ENCODE results near the gene TMEM161A.
"Not testable (repeated sequence)": the region's sequence is repeated elsewhere in the genome, so short reads cannot be mapped to it uniquely, and the experiment has no call there.

Gene TMEM161A

GRCh38 chr19:19137556-19138108, 646 bp downstream of the TMEM161A start:
- Histone ChIP-seq H4K20me1 (no peaks in the 10 kb centered on the region; a peak in 1 of 22 replicates), H3K4me3 (peak overlapping the region; percentile 65 to 86 (median 72)), H3K9me3 (replicated peaks in 1 of 11) (peaks cover 5 to 8% (median 7%) of the 10 kb centered on the region in 11 experiments), H3K9ac (peak overlapping the region; percentile 81 to 94 (median 87)), H3K4me2 (peak overlapping the region; percentile 83 to 100 (median 98)), H3K36me3 (peaks cover 5 to 15% (median 7%) of the 10 kb centered on the region in 11 experiments; a peak in 20 of 22 replicates), H3K4me1 (peaks cover 18 to 33% (median 25%) of the 10 kb centered on the region in 10 experiments), H3K27ac (peak overlapping the region; percentile 56 to 88 (median 82)), H3K27me3 (no peaks in the 10 kb centered on the region)
- TF ChIP-seq Cebpa-rat (IDR thresholded peaks at IDR 0.05), result no peak

GRCh38 chr19:19135713-19136112, 2.6 kb downstream of the TMEM161A start:
- not testable (repeated sequence) for H3K9ac ChIP-seq, H3K4me2 ChIP-seq, H4K20me1 ChIP-seq, H3K4me3 ChIP-seq, H3K27ac ChIP-seq, H3K27me3 ChIP-seq
- Histone ChIP-seq H3K9me3 (replicated peaks in 1 of 11) (peaks cover 17 to 20% (median 18%) of the 10 kb centered on the region in 11 experiments), H3K36me3 (peaks cover 14 to 28% (median 18%) of the 10 kb centered on the region in 11 experiments), H3K4me1 (peaks cover 18 to 33% (median 25%) of the 10 kb centered on the region in 10 experiments)

GRCh38 chr19:19134687-19135158, 3.6 kb downstream of the TMEM161A start:
- H3K36me3 ChIP-seq, result peaks cover 15 to 36% (median 28%) of the 10 kb centered on the region in 11 experiments
- no peak for TF ChIP-seq Cebpa-rat (IDR thresholded peaks at IDR 0.05)
- H3K9me3 ChIP-seq (replicated peaks in 1 of 11), result peaks cover 17 to 20% (median 18%) of the 10 kb centered on the region in 11 experiments
- H3K4me3 ChIP-seq, result no peak overlapping the region
- no peaks in the 10 kb centered on the region for H3K27me3 ChIP-seq
- no peaks in the 10 kb centered on the region; a peak in 1 of 22 replicates for H4K20me1 ChIP-seq
- peak overlapping the region; percentile 46 to 73 (median 62) for H3K4me2 ChIP-seq
- peaks cover 18 to 33% (median 25%) of the 10 kb centered on the region in 10 experiments for H3K4me1 ChIP-seq
- H3K9ac ChIP-seq, result peak overlapping the region in 2 of 11 experiments; percentile 13 to 25; a peak in 2 of 22 replicates
- H3K27ac ChIP-seq, result peak overlapping the region in 1 of 11 experiments; percentile 48; a peak in 1 of 22 replicates

GRCh38 chr19:19133985-19134384, 4.3 kb downstream of the TMEM161A start:
- Histone ChIP-seq H3K9me3 (replicated peaks in 1 of 11) (peaks cover 17 to 20% (median 18%) of the 10 kb centered on the region in 11 experiments), H3K4me1 (peaks cover 18 to 33% (median 25%) of the 10 kb centered on the region in 10 experiments), H3K9ac (no peak overlapping the region), H3K4me3 (no peak overlapping the region), H3K4me2 (peak overlapping the region in 5 of 11 experiments; percentile 53 to 73 (median 67); a peak in 5 of 22 replicates), H4K20me1 (no peaks in the 10 kb centered on the region; a peak in 1 of 22 replicates), H3K27me3 (no peaks in the 10 kb centered on the region), H3K27ac (no peak overlapping the region), H3K36me3 (peaks cover 15 to 43% (median 34%) of the 10 kb centered on the region in 11 experiments)
- no peak for TF ChIP-seq Cebpa-rat (IDR thresholded peaks at IDR 0.05)

- Histone ChIP-seq H3K36me3 (peaks cover 15 to 46% (median 36%) of the 10 kb centered on the region in 11 experiments), H3K4me3 (no peak overlapping the region), H3K4me1 (peaks cover 18 to 31% (median 24%) of the 10 kb centered on the region in 10 experiments), H3K9ac (no peak overlapping the region), H3K27ac (no peak overlapping the region), H3K27me3 (no peaks in the 10 kb centered on the region), H3K9me3 (replicated peaks in 1 of 11) (peaks cover 17 to 20% (median 18%) of the 10 kb centered on the region in 11 experiments), H3K4me2 (no peak overlapping the region), H4K20me1 (no peaks in the 10 kb centered on the region; a peak in 1 of 22 replicates)
- TF ChIP-seq Cebpa-rat (IDR thresholded peaks at IDR 0.05), result no peak
These were observed 5.4 kb downstream of the TMEM161A start for GRCh38 chr19:19132912-19133311.

- no peak for TF ChIP-seq Cebpa-rat (IDR thresholded peaks at IDR 0.05)
- Histone ChIP-seq H3K27me3 (no peaks in the 10 kb centered on the region), H3K4me3 (peak overlapping the region in 1 of 10 experiments; percentile 21; a peak in 1 of 20 replicates), H3K36me3 (peaks cover 15 to 50% (median 38%) of the 10 kb centered on the region in 11 experiments), H3K4me2 (no peak overlapping the region), H3K4me1 (peaks cover 9 to 22% (median 15%) of the 10 kb centered on the region in 10 experiments; a peak in 19 of 20 replicates), H3K9ac (no peak overlapping the region), H4K20me1 (no peaks in the 10 kb centered on the region; a peak in 1 of 22 replicates), H3K9me3 (replicated peaks in 1 of 11) (peaks cover 17 to 20% (median 18%) of the 10 kb centered on the region in 11 experiments), H3K27ac (no peak overlapping the region)
These were observed 6.3 kb downstream of the TMEM161A start for GRCh38 chr19:19131989-19132388.

GRCh38 chr19:19126102-19126501, 12.2 kb downstream of the TMEM161A start:
- no peak for TF ChIP-seq Cebpa-rat (IDR thresholded peaks at IDR 0.05)
- Histone ChIP-seq H3K4me3 (no peak overlapping the region), H3K9me3 (replicated peaks in 1 of 11) (peaks cover 15 to 28% (median 19%) of the 10 kb centered on the region in 11 experiments), H3K27me3 (no peaks in the 10 kb centered on the region), H3K4me2 (no peak overlapping the region), H4K20me1 (no peaks in the 10 kb centered on the region), H3K4me1 (no peaks in the 10 kb centered on the region), H3K27ac (no peak overlapping the region), H3K36me3 (peaks cover 21 to 79% (median 47%) of the 10 kb centered on the region in 11 experiments), H3K9ac (no peak overlapping the region)

- no peak overlapping the region for H3K4me3 ChIP-seq
These were observed 14.9 kb downstream of the TMEM161A start for GRCh38 chr19:19123386-19123785.

GRCh38 chr19:19122902-19123301, 15.4 kb downstream of the TMEM161A start:
- Histone ChIP-seq H3K9me3 (replicated peaks in 1 of 11) (peaks cover 15 to 28% (median 20%) of the 10 kb centered on the region in 11 experiments), H3K27ac (no peak overlapping the region), H3K4me2 (no peak overlapping the region), H3K27me3 (no peaks in the 10 kb centered on the region), H4K20me1 (no peaks in the 10 kb centered on the region), H3K36me3 (peaks cover 38 to 84% (median 65%) of the 10 kb centered on the region in 11 experiments), H3K9ac (no peak overlapping the region), H3K4me1 (no peaks in the 10 kb centered on the region), H3K4me3 (no peak overlapping the region)
- TF ChIP-seq Cebpa-rat (IDR thresholded peaks at IDR 0.05), result no peak

More at GRCh38 chr19:19123386-19123785, 14.9 kb downstream of the TMEM161A start:
- Histone ChIP-seq H3K27ac (no peak overlapping the region), H3K4me2 (no peak overlapping the region), H3K9me3 (replicated peaks in 1 of 11) (peaks cover 15 to 28% (median 20%) of the 10 kb centered on the region in 11 experiments), H4K20me1 (no peaks in the 10 kb centered on the region), H3K36me3 (peaks cover 38 to 81% (median 63%) of the 10 kb centered on the region in 11 experiments), H3K4me1 (no peaks in the 10 kb centered on the region), H3K9ac (no peak overlapping the region), H3K27me3 (no peaks in the 10 kb centered on the region)
- no peak for TF ChIP-seq Cebpa-rat (IDR thresholded peaks at IDR 0.05)
